Fibroblast of gingiva (primary cell): Measurements from ENCODE around the gene ATF6.

Source experiments
- DNase-seq: peaks from one replicate; pipeline ENCODE4 v3.0.0-alpha.2; 2011; ENCODE audit warnings: low read depth

Gene ATF6

DNA sequence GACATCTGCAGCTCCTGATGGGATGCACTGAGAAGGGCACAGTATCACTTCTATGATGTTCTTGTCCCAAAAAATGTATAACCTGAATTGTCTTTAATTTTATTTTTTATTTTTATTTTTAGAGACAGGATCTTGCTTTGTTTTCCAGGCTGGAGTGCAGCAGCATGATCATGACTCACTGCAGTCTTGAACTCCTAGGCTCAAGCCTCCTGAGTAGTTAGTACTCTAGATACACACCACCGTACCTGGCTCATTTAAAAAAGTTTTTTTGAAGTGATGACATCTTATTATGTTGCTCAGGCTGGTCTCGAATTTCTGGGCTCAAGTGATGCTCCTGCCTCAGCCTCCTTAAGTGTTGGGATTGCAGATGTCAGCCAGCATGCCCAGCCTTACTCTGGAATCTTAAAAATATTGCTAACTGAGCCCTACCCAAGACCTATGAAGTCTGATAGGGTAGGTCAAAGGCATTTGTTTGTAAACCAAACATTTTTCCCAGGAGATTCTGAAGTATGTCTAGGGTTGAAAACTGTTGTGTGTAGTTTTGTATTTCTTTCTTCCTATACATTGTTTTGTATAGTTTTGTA, 68.9 kb downstream of the ATF6 start:
- no peak for DNase-seq

DNA sequence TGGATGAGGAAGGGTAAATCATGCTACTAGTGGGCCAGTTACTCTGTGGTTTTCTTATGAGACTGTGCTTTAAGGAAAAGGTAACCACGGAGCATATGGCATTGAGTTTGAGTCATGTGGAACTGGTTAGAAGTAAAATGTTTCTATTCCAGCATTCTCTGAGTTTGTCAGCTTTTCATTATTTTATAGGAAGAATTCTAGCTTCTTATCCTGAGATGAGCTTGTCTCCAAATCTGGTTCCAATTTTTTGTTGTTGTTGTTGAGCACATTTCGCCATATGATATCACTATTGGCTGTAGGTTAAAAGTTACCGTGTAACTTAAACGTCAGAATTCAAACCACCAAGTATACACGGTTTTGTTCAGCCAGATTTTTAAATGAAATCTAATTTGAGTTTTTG, 69.9 kb downstream of the ATF6 start:
- peak; percentile 86 for DNase-seq

DNA sequence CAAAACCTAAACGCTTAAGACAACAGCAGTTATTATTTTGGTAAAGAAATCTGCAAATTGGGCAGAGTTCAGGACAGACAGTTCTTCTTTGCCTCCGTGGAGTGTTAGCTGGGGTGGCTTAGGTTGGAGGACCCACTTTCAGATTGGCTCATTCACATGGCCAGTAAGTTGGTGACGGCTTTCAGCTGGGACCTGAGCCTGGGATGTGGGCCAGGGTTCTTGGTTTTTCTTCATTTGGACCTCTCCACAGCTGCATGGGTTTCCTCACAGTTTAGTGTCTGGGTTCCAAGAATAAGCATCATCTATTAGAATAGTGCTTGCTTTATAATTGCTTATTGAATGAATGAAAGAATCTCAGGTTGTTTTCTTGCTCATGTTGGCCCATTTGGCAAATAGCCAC, 72.2 kb downstream of the ATF6 start:
- peak; percentile 60 for DNase-seq

DNA sequence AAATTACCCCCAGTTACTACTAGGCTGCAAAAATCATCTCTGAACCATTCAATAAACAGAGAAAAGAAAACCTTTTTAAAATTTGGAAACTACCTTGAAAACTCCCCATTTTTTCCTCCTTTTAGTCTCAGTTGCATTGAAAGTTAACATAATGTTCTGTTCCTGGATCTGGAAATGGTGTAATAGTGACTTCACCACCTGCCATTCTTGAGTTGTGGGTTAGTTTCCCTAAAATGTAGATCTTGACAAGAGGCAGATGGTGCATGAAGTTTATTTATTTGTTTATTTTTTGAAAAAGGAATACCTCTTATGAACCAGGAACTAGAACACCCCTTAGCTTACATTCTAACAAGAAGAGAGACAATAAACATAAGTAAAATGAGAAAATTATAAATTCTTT, 72.8 kb downstream of the ATF6 start:
- no peak for DNase-seq

DNA sequence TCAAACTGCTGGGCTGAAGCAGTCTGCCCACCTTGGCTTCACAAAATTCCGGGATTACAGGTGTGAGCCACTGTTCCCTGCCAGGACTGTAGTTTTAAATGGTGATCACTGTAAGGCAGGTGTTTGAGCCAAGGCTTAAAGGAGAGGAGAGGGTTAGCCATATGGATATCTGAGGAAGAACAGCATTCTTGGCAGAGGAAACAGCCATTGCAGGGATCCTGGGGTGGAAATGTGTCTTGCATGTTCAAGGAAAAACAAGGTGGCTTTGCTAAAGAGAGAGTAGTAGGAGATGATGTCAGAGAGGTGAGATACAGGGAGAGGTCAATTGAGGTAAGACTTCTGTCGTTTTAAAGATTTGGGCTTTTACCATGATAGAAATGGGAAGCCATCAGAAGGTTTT, 73.5 kb downstream of the ATF6 start:
- no peak for DNase-seq

DNA sequence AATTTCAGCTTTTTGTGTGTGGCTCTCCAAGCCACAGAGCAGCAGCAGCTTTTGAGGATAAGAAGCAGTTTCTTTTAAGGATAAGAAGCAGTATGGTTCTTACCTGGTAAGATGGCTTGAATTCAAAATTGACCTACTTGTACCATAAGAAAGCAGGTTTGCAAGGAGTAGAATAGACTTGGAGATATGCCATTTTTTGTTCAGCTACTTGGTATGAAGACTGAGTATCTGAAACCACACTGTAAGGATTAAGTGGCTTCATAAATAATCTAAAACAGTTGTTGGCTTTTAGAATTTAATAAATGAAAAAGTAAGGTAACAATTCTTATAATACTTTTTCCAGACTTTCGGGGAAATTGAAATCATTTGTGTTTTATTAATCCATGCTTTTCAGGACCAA, 74.2 kb downstream of the ATF6 start:
- peak; percentile 66 for DNase-seq

DNA sequence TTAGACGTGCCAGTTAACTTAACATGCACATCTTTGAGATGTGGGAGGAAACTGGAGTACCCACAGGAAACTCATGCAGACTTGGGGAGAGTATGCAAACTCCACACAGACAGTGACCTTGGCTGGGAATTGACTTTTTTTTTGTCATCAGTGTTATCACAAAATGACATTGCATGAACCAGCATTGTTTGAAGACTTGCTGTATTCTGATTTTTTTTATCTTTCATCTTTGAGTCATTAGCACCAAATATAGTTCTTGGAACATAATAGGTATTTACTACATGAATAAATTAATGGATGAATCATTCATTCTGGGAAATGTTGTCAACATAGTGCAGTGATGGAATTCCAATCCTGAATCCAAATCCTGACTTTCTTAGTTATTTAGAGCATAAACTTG, 77.0 kb downstream of the ATF6 start:
- peak; percentile 15 for DNase-seq

DNA sequence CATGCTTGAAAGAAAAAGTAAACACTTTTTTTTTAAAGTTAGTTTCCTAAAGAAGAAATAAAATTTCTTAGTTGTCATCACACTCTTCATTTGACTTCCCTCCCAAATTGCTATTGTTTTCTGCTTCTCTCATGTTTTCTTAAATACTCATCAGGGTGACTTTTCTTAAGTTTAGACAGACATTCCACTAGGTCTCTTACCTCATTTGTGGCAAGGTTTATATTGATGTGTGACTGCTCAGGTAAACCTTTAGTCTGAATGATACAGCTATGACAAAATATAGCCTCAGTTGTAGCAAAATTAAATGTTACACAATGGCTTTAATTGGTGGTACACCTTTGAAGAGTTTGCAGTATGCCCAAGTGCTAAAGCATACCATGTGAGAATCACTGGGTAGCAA, 78.6 kb downstream of the ATF6 start:
- DNase-seq, result no peak

DNA sequence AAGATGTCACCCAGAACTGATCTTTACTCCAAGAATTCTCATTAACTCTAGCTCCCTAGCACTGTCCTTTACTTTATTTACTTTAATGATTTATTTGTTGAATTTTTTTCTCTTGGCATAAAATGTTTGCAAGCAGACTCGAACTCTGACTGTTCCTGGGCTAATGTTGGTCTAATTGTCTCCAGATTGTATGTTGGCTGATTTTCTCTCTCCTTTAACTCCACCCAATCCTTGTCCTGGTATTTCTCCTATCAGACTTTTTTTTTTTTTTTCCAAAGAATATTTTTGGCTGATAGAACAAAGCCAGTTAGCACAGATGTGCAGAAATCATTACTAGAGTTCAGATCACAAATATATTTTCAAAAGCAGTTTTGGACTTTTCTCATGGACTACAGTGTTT, 82.6 kb downstream of the ATF6 start:
- DNase-seq, result peak; percentile 51

DNA sequence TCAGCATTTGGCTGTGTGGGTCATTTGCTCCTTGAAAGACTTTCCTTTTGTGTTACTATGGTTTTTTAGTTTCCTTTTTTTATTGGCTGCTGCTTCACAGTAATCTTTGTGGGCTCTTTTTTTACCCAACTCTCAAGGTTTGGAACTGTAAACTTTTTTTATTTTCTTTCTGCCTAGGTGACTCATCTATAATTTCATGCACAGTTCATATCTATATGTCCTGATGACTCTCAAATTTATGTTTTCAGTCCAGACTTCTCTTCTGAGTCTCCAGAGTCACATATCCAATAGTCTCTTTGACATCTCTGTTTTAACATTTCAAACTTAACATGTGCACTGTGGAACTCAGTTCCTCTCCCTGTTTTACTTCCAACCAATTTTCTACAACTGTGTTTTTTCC, 83.4 kb downstream of the ATF6 start:
- no peak for DNase-seq

DNA sequence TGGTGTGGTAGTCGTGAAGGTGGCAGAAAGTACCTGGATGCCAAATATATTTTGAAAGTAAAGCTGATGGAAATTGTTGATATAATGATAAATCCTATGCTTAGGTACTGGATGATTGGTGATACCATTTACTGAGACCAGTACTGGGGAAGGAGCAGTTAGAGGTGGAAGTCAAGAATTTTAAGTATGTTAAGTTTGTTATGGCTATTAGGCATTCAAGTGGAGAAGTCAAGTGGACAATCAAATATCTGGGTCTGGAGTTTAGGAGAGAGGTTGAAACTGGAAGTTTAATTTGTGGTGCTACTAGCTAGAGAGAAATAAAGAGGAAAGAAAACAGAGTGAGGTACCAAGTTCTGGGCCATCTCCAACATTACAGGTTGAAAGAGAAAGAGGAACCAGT, 89.1 kb downstream of the ATF6 start:
- DNase-seq, result no peak

DNA sequence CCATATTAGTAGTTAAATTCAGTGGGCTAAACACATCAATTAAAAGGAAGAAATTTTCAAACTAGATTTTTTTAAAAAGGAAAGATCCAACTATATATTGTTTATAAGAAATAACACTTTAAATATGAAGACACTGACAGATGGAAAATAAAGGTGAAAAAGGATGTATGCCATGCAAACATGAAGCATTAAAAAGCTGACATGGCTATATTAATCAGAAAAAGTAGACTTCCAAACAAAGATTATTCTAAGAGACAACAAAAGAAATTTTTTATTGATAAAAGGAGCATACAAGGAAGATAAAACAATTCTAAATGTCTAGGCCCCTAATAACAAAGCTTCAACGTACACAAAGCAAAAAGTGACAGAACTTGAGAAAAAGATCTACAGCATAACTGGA, 92.2 kb downstream of the ATF6 start:
- DNase-seq, result no peak

DNA sequence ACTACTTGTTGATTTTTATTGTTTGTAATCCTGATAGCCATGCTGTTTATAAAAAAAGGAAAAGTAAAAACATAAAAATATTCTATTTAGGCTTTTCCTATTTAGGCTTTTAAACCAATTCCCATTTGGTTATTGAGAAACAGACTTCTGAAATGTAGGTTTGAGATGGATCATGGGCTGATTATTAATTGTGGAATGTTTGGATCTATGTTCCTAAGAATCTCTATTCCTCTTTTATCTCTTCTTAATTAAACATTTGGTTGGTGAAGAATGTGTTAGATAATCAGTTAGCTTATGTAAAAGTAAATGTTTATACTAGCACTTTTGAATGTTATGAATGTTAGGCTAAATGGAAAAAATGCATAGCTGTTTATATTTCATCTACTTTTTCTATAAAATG, 97.4 kb downstream of the ATF6 start:
- DNase-seq, result no peak

DNA sequence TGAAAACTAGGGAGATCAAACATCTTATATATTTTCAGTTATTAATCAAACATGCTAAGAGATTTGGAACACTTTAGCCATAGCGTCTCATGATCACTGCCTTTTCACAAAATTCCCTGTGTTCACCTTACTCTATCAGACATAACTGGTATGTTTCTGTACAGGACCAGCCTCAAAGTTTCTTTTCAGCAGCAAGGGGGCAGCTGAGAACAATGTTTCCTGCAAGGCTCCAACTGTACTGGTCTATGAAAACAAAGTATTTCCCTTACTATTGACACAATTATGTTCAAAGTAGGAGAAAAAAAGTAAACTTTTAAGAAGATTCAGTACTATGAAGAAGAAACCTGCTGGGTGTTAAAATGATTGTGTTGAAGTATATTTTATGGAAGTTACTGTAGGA, 98.5 kb downstream of the ATF6 start:
- DNase-seq, result peak; percentile 34

DNA sequence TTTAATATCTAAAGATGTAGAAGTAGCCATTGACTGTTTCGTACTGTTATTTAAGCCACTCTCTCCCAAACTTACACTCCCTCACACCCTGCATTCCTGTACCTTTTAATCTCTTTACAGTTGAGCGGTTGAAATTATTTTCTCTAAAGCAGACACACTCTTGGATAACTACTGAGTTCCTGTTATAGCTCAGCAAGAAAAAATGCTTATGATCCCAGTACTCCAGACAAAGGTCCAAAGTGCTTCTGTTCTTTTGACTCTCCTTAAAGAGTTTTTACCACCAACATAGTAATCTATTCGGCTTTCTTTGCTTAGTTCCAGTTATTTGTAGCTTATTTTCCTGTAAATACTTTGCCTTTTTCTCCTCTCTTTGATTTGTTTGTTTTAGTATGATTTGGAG, 100.1 kb downstream of the ATF6 start:
- no peak for DNase-seq

DNA sequence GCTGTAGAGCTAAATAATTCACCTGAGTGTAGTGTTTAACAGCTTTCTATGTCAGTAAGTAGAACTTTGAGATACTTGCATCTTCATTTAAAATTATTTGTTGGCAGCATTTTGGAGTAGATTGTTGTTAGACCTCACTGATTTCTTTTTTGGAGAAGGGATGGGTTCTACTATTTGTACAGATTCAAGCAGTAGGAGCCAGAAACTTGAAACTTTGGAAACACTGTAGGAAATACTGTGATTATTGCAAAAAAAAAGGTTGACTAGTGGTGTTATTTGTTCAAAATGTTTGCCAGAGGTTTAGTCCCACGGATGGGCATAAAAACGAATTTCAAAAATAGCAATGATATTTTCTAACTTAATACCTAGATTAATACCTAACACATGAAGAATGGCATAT, 102.7 kb downstream of the ATF6 start:
- no peak for DNase-seq

DNA sequence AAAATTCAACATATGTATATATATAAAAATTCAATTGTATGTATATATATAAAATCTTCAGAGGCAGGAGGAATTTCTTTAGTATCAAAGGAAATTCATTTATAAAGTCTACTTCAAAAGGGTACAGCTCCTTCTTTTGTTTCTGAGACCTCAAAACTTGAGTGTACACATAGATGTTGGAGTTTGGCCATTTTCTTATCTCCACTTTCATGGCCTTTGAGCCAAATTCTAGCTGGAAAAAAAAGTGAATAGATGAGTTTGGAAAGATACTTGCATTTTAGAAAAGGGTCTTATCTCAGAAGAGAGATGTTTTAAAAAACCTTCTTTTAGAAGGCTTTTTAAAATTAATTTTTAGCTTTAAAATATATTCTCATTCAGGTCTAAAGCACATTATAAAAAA, 103.2 kb downstream of the ATF6 start:
- no peak for DNase-seq

DNA sequence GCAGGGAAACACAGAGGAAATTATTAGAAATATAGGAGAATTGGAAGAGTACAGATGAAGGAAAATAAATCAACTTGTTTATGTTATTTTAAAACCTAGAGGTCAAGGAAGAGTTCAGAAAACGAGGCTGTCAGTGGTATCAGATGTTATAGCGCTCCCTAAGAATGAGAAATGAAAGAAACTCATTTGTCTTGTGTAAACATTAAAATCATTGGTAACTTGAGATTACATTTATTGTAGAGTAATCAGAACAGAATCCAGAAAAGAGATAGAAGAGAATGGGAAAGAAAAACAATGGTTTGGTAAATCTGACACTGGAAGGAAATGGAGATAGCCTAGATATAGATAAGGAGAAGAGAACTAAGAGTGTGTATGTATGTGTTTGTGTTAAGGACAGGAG, 106.4 kb downstream of the ATF6 start:
- no peak for DNase-seq

DNA sequence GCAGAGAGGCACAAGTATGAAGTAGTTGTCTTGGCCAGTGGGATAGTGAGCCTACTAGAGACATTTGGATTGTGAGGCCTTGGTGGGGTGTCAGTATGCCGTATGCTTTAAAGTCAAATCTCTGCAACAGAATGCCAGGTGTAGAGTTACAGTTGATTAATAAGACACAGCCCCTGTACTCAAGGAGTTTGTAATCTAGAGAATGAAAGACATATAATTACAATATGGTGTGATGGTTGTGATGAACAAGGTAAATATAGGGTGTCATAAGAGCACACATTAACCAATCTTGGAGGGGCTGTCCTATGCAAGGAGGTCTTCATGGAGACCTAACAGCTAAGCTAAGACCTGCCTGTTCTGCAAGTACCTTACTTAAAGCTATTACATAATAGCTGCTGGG, 113.1 kb downstream of the ATF6 start:
- DNase-seq, result no peak

DNA sequence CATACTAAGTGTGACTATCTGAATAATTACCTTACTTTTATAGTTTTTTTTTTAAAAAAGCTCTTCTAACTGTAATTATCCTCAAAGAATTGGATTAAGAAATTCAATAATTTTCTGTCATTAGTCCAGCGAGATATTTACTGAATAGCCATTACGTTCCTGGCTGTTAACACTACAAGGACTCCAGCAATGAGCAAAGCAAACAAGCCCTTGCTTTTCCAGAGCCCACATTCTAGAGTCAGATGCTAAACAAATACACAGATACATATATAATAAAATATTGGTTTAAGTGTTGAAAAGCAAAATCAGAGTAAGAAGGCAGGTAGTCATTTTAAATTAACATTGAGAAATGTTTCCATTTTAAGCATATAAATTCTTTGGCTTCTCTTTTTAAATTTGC, 118.4 kb downstream of the ATF6 start:
- DNase-seq, result no peak

DNA sequence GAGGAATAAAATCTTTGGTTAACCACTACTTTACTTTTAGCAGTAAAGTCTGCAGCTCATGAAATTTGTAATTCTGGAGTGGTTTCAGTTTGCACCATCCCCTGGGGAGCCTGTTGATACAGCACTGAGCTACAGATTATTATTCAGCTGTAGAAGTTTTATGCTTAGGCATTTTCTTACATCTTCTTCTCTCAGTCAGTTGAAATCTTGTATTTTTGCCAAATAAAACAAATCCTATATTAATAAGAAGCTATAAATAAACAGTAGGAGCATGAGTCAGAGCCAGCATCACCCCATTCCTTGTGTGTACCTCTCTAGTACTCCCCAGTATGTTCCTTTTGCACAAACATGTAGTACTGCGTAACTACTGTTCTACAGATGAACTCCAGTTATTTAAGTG, 118.9 kb downstream of the ATF6 start:
- peak; percentile 87 for DNase-seq

DNA sequence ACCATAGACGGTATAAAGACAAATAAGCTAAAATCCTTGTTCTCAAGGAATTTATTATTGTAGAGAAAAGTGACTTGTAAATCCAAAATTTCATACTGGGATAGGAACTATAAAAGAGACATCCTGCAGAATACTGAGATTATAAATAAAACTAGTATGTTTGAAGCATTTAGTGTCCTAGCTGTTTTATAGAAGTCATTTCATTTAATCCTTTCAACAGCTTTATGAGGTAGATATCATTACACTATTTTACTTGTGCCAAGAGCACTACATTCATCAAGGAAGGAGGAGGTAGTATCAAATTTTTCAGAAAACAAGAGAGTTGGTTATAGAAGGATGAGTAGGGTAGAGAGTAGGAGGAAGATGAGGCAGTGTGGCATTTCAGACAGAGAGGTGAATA, 119.6 kb downstream of the ATF6 start:
- no peak for DNase-seq

DNA sequence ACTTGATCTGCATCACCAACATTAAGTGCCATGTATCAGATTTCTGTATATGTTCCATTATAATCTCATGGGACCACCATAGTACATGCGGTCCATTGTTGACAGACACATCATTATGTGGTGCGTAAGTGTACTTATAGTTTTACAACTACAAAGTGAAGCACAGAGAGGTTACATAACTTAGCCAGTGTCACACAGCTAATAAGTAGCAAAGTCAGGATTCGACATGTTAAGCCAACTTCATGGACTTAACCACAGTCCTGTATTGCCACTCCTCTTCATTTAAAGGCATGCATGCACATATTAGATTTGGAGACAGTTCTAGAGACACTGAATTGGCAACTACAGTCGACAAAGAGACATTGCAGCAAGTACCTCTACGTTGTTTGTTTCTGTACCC, 120.5 kb downstream of the ATF6 start:
- DNase-seq, result no peak

DNA sequence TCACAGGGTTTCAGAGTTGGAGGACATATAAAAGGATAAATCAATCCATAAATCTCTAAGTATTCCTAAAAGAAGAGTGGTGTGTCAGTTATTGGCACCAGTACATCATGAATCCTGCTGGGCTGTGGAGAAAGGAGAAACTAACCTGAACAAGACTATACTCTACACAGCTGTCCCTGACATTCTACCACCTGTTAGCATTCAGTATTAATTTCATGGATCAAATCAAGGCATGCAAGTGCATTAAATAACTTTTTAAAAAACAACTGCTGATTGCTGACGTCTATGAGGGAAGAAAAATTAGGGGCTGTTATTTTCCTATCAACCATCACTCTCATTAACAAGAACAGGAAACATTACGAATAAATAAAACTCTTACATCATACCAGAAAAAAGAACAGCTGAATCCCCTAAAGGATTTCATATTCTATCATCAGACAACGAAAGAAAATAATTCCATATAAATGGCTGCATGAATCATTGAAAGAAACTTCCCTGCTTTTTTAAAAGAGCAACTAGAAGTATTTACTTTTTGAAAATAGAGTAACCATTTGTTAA, 121.7 kb downstream of the ATF6 start:
- DNase-seq, result no peak

DNA sequence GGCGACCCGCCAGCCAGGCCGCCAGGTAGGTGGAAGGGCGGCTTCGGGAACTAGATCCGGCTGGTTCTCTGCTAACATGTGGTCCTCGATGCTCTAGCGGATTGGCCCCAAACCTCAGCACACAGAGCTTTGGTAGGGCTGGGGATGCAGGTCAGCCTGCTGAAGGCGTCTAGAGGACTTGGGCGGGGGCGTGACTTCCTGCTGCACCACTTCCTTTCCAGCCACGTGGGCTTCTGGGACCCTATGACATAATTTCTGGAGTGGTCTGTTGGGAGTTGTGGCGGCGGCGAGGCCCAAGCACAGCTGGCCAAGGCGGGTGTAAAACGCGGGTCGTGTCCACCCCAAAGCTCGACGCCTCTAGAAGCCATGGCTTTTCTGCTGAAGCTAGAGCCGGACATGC, 124.5 kb downstream of the ATF6 start:
- no peak for DNase-seq
